RWPE1 (cell line): ENCODE results near the gene TSPAN14.
A peak's percentile ranks its signal among the peaks of the same experiment; 100 is the strongest.

Experiments
- CTCF ChIA-PET: fragments of 350-600 bp; sonication (Branson Sonifier 250); formaldehyde crosslinking; extraction: SDS; loops from one replicate; lab custom pipeline; 2021; lab: Yijun Ruan, JAX
- POLR2A ChIA-PET: fragments of 400-600 bp; formaldehyde crosslinking; extraction: SDS; loops from one replicate; lab custom pipeline; 2020; ENCODE audit warnings: antibody characterized with exemption; ENCODE audit not compliant: low non-redundant PET; lab: Yijun Ruan, JAX
- DNase-seq: peaks from one replicate; pipeline ENCODE4 v3.0.0; 2012; ENCODE audit warnings: low spot score
- H3K27ac ChIP-seq: fragments of 450-650 bp; 2 replicates; pipeline ENCODE4 v1.5.1; 2017
- CTCF ChIP-seq: fragments of 450-650 bp; conservative IDR thresholded peaks from 2 replicates; pipeline ENCODE4 v1.5.1; 2017; ENCODE audit warnings: low read depth, mild to moderate bottlenecking

Gene TSPAN14

GRCh38 chr10:80506836-80507487 is 52.9 kb downstream of the TSPAN14 start:
- POLR2A ChIA-PET: no interaction called here
- TF ChIP-seq CTCF: no peak
- H3K27ac ChIP-seq: peak overlapping the region; percentile 98
- CTCF ChIA-PET: interaction anchor here (0.7 to 3.3 kb wide), 4 partner anchors 52 to 343 kb away, joined by 3 to 41 read pairs (median 4); partner anchors contain the start of gene TSPAN14
- DNase-seq: no peak

- CTCF ChIA-PET: interaction anchor here (1.0 kb wide), 1 partner anchor 65 kb away, joined by 9 read pairs; no protein-coding TSS in a partner anchor
- TF ChIP-seq CTCF: no peak
- no peak for DNase-seq
- POLR2A ChIA-PET: no interaction called here
- peak overlapping the region; percentile 81 for H3K27ac ChIP-seq
Observed at GRCh38 chr10:80509108-80509402, 54.9 kb downstream of the TSPAN14 start.

GRCh38 chr10:80509403-80510161 is 55.5 kb downstream of the TSPAN14 start:
- H3K27ac ChIP-seq: peak overlapping the region; percentile 81
- CTCF ChIA-PET: interaction anchor here (1.0 kb wide), 1 partner anchor 66 kb away, joined by 9 read pairs; no protein-coding TSS in a partner anchor
- no peak for TF ChIP-seq CTCF
- POLR2A ChIA-PET: interaction anchor here (0.5 to 0.6 kb wide), 2 partner anchors 48 to 99 kb away, joined by 3 to 4 read pairs; no protein-coding TSS in a partner anchor
- DNase-seq: peak; percentile 96

- CTCF ChIA-PET: interaction anchor here (0.6 to 0.9 kb wide), 2 partner anchors 44 to 67 kb away, joined by 4 to 8 read pairs; no protein-coding TSS in a partner anchor
Observed at GRCh38 chr10:80512031-80512526, 58.0 kb downstream of the TSPAN14 start.

GRCh38 chr10:80513106-80513505 is 59.0 kb downstream of the TSPAN14 start:
- no peak for TF ChIP-seq CTCF
- H3K27ac ChIP-seq: no peak overlapping the region
- ChIA-PET POLR2A (no interaction called here), CTCF (interaction anchor here (0.9 to 1.0 kb wide), 2 partner anchors 68 to 252 kb away, joined by 3 to 4 read pairs; no protein-coding TSS in a partner anchor)
- DNase-seq: no peak

More at GRCh38 chr10:80512031-80512526, 58.0 kb downstream of the TSPAN14 start:
- POLR2A ChIA-PET: no interaction called here
- TF ChIP-seq CTCF: no peak
- no peak for DNase-seq
- H3K27ac ChIP-seq: peak overlapping the region; percentile 27; the same call in 1 of the 2 replicates

GRCh38 chr10:80515511-80515910 is 61.4 kb downstream of the TSPAN14 start:
- CTCF ChIA-PET: interaction anchor here (0.6 to 0.9 kb wide), 2 partner anchors 106 to 821 kb away, joined by 3 to 4 read pairs; no protein-coding TSS in a partner anchor
- TF ChIP-seq CTCF: no peak

More at GRCh38 chr10:80515511-80515910, 61.4 kb downstream of the TSPAN14 start:
- DNase-seq: no peak
- POLR2A ChIA-PET: no interaction called here
- no peak overlapping the region for H3K27ac ChIP-seq
